GM06990 (cell line): ENCODE results near the gene TMCO1.

ENCODE experiments used
- DNase-seq: peaks from one replicate; pipeline ENCODE4 v3.0.0-alpha.2; 2011; ENCODE audit not compliant: insufficient read length; ENCODE audit errors: extremely low read depth
- H3K27me3 ChIP-seq: replicated peaks from 2 replicates; pipeline ENCODE4 v1.6.0; 2011; ENCODE audit warnings: low read length; ENCODE audit not compliant: control insufficient read depth, insufficient read depth
- H3K36me3 ChIP-seq: 2 replicates; pipeline ENCODE4 v1.5.1; 2011; ENCODE audit warnings: low read length; ENCODE audit not compliant: control insufficient read depth, insufficient read depth
- H3K4me3 ChIP-seq: replicated peaks from 2 replicates; pipeline ENCODE4 v1.5.1; 2011; ENCODE audit warnings: low read depth, mild to moderate bottlenecking, control low read depth, low read length
- TF ChIP-seq, protein P1 (sequence below): IDR thresholded peaks from 2 replicates; pipeline ENCODE4 v1.5.1; 2011; ENCODE audit warnings: low read length, control low read depth, mild to moderate bottlenecking, inconsistent platforms; ENCODE audit not compliant: insufficient read depth, poor library complexity, severe bottlenecking

The TMCO1 gene

DNA sequence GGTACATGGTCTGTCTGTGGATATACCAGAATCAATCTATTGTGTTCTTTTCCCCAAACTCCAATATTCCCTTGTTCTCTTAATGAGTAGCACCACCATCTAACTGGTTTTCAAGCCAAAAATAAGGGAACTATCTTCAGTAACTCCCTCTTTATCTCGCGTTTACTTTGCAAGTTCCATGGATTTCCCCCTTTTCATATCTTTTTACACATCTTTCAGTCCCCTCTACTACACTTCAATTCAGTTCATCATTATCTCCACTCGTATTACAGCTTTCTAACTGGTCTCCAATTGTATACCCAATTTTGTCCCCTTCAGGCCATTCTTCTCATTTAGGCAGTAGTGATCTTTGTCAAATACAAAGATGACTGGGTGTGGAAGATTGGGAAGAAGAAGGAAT is 4.1 kb upstream of the TMCO1 start:
- TF ChIP-seq, protein P1, sequence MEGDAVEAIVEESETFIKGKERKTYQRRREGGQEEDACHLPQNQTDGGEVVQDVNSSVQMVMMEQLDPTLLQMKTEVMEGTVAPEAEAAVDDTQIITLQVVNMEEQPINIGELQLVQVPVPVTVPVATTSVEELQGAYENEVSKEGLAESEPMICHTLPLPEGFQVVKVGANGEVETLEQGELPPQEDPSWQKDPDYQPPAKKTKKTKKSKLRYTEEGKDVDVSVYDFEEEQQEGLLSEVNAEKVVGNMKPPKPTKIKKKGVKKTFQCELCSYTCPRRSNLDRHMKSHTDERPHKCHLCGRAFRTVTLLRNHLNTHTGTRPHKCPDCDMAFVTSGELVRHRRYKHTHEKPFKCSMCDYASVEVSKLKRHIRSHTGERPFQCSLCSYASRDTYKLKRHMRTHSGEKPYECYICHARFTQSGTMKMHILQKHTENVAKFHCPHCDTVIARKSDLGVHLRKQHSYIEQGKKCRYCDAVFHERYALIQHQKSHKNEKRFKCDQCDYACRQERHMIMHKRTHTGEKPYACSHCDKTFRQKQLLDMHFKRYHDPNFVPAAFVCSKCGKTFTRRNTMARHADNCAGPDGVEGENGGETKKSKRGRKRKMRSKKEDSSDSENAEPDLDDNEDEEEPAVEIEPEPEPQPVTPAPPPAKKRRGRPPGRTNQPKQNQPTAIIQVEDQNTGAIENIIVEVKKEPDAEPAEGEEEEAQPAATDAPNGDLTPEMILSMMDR = no peak
- Histone ChIP-seq H3K4me3 (no peak overlapping the region), H3K27me3 (no peaks in the 10 kb centered on the region), H3K36me3 (peaks cover 3% of the 10 kb centered on the region)
- DNase-seq = no peak

DNA sequence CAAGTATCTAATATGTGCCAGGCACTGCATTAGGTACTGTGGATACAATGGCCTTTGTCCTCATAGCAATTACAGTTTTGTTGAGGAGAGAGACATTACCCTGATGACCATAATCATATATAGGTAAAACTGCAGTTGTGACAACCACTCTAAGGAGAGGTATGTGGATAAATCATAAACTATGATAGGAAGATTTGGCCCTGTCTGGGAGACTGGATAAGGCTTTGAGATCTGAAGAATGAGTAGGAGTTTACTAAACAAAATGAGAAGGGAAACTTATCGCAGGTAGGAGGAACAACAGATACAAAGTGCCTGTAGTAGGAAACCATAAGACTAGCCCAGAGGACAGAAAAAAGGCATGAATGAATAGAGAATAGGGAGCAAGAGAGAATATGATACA is 4.4 kb downstream of the TMCO1 start:
- TF ChIP-seq, protein P1 = no peak
- H3K36me3 ChIP-seq = peaks cover 5% of the 10 kb centered on the region
- no peaks in the 10 kb centered on the region for H3K27me3 ChIP-seq
- no peak overlapping the region for H3K4me3 ChIP-seq
- DNase-seq = no peak

DNA sequence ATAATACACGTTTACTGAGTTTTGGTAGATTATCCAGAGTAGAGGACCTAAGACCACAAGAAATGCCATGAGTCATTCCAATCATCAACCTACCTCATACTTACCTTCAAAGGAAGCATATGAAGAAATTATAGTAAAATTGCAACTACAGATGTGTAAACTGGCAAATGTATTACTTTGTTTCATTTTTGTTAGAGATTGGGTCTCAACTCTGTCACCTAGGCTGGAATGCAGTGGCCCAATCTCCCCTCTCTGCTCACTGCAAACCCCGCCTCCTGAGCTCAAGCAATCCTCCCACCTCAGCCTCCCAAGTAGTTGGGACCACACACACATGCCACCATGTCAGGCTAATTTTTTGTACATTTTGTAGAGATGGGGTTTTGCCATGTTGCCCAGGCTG is 5.2 kb downstream of the TMCO1 start:
- DNase-seq = no peak
- Histone ChIP-seq H3K4me3 (no peak overlapping the region), H3K36me3 (peaks cover 5% of the 10 kb centered on the region), H3K27me3 (no peaks in the 10 kb centered on the region)
- TF ChIP-seq, protein P1 = no peak

DNA sequence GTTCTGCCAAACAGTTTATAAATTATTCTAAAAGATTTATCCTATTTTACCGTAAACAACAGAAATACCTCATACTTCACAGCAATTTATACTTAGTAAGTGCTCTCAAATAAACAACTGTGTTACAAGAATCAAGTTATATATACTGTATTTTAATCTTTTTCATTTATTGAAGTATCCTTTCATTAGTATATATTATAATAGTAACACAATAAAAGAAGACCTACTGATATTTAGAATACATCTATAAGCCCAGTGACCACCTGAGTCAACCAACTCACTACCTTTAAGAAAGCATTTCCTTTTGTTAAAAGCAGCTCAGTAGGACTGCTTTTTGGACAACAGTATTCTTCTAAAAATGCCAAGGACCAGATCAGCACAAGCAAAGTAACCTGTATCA is 5.9 kb downstream of the TMCO1 start:
- TF ChIP-seq, protein P1 = no peak
- Histone ChIP-seq H3K36me3 (peaks cover 7% of the 10 kb centered on the region), H3K4me3 (no peak overlapping the region), H3K27me3 (no peaks in the 10 kb centered on the region)
- no peak for DNase-seq

DNA sequence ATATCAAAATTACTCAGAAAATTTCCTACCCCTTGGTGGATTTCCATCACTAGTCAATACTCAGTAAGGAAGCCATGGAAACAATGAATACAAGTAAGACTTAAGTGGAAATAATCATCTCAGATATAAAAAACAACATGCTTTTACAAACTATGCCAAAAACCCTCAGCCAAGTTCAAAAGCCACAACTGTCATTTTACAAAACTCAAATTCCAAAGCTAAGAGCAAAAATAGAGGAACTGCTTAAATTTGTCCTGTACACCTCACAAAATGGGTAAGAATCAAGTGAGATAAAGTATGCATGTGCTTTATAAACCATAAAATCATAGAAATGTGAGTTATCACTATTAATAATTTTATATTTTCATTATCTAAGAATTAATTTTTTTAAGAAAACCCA is 9.6 kb downstream of the TMCO1 start:
- peaks cover 3% of the 10 kb centered on the region for H3K36me3 ChIP-seq
- DNase-seq = no peak
- H3K27me3 ChIP-seq = no peaks in the 10 kb centered on the region
- H3K4me3 ChIP-seq = no peak overlapping the region
- TF ChIP-seq, protein P1 = no peak

DNA sequence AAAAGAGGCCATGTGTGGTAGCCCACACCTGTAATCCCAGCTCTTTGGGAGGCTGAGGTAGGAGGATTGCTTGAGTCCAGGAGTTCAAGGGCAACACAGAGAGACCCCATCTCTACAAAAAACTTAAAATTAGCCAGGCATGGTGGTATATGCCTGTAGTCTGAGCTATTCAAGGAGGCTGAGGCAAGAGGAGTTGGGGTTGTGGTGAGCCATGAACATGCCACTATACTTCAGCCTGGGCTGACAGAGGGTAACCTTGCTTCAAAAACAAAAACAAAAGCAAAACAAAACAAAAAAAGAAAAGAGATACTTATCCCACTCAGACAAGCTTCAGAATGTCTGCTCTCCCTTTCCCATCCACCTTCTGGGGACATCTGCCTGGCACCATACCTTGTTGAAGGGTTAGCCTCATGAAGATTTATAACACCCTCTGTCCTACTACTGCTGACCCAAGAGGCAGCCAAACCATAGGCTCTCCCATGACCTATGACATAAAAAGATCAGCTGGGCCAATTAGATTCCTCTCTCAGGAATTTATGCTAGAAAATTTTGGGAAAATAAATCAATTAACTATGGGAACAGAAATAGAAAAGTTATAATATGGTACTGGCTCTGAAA is 13.2 kb downstream of the TMCO1 start:
- H3K4me3 ChIP-seq = no peak overlapping the region
- TF ChIP-seq, protein P1 = no peak
- H3K36me3 ChIP-seq = peaks cover 2% of the 10 kb centered on the region
- no peak for DNase-seq
- H3K27me3 ChIP-seq = no peaks in the 10 kb centered on the region
